ENCODE measurements around the gene PITPNC1.

DNA sequence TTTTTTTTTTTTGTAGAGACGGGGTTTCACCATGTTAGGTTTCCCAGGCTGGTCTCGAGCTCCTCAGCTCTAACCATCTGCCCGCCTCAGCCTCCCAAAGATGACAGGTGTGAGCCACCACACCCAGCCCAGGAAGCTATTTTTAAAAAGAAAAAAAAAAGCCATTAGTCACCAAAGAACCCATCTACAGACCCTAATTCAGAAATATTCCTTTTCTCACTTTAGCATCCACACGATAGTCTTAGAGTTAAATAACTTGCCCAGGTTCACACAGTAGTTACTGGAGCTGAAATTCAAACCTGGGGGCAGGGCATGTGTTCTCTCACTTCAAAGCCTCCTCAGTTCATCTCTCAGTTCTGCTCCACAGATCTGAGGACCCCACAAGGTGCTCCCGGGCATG lies 270.4 kb downstream of the PITPNC1 start:
- no peak for TF ChIP-seq POLR2A (IDR thresholded peaks at IDR 0.05)
- TF ChIP-seq, protein P1, sequence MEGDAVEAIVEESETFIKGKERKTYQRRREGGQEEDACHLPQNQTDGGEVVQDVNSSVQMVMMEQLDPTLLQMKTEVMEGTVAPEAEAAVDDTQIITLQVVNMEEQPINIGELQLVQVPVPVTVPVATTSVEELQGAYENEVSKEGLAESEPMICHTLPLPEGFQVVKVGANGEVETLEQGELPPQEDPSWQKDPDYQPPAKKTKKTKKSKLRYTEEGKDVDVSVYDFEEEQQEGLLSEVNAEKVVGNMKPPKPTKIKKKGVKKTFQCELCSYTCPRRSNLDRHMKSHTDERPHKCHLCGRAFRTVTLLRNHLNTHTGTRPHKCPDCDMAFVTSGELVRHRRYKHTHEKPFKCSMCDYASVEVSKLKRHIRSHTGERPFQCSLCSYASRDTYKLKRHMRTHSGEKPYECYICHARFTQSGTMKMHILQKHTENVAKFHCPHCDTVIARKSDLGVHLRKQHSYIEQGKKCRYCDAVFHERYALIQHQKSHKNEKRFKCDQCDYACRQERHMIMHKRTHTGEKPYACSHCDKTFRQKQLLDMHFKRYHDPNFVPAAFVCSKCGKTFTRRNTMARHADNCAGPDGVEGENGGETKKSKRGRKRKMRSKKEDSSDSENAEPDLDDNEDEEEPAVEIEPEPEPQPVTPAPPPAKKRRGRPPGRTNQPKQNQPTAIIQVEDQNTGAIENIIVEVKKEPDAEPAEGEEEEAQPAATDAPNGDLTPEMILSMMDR (IDR thresholded peaks at IDR 0.05) = no peak
